ENCODE data around the gene TM4SF4.

The TM4SF4 gene

DNA sequence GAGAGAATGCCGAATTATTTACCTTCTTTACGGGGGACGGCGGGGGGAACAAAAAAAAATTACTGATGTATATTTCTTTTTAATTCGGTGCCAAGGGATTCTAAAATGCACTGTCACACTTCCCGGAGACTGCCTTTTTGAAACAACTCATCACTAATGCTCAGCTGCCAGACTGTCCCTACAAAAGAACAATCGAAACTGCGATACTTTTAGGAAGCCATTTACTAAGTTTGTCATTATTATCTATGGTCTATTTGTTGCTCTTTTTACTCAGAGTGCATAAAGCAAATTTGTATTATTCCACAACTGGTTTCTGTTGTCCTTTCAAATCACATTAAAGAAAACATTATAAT lies 60.8 kb downstream of the TM4SF4 start:
- no peak for DNase-seq (ENCODE audit: low read depth, low spot score)
- H3K4me3 ChIP-seq (ENCODE audit: low read length), result no peak overlapping the region

DNA sequence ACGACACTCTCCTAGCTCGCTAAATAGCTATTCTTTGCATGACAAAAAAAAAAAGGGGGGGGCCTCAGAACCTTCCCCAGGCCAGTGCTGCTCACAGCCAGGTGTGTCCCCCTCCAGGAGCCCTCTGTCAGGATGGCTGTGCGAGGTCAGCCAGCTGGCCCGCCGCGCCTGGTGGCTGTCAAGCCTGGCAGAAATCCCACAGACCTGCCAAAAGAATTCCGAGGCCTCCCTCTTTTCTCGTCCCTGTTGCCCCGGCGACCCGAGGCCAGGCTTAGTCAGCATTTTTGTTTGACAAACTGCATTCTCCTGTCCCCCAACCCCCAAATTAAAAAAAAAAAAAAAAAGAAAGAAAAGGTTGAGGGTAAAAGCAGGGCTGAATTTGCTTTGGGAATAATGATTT lies 61.9 kb downstream of the TM4SF4 start:
- DNase-seq (ENCODE audit: low read depth, low spot score), result no peak
- H3K4me3 ChIP-seq (ENCODE audit: low read length), result no peak overlapping the region

DNA sequence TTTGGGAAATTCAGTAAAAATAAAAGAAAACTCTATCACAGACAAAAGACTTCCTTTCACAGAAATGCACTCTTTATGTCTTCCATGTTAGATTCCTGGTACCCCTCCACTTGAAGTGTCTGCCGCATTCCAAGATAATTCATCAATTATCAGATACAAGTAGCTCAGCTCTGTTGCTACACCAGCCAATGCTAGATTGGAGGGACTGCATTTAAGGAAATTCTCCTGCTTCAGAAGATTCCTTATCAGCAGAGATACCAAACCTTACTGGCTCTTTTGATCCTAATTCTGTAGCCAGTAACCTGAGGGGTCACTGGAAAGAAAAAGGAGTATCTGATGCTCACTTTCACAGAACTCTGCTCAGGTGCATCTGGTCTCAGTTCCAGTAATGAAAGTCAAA lies 63.9 kb downstream of the TM4SF4 start:
- no peak overlapping the region for H3K4me3 ChIP-seq (ENCODE audit: low read length)

DNA sequence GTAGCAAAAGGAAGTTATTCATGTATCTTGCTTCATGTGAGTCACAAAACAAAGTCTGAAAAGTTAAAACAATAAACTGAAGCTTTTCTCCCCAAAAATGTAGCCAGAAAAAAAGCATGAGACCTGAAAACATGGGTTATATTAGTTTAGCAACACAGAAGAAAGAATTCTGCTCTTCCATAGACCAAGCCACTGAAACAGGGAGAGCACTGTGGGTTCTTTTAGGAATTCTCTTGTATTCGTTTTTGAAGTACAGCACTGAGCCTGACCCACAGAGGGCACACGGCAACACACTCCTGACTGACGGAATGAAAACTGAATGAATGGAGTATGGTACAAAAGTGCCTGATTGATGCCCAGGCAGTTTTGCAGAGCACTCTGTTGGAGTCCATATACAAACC lies 66.6 kb downstream of the TM4SF4 start:
- no peak for DNase-seq (ENCODE audit: low read depth, low spot score)
- H3K4me3 ChIP-seq (ENCODE audit: low read length), result no peak overlapping the region

More for the DNA sequence above, 63.9 kb downstream of the TM4SF4 start:
- DNase-seq (ENCODE audit: low read depth, low spot score), result no peak

DNA sequence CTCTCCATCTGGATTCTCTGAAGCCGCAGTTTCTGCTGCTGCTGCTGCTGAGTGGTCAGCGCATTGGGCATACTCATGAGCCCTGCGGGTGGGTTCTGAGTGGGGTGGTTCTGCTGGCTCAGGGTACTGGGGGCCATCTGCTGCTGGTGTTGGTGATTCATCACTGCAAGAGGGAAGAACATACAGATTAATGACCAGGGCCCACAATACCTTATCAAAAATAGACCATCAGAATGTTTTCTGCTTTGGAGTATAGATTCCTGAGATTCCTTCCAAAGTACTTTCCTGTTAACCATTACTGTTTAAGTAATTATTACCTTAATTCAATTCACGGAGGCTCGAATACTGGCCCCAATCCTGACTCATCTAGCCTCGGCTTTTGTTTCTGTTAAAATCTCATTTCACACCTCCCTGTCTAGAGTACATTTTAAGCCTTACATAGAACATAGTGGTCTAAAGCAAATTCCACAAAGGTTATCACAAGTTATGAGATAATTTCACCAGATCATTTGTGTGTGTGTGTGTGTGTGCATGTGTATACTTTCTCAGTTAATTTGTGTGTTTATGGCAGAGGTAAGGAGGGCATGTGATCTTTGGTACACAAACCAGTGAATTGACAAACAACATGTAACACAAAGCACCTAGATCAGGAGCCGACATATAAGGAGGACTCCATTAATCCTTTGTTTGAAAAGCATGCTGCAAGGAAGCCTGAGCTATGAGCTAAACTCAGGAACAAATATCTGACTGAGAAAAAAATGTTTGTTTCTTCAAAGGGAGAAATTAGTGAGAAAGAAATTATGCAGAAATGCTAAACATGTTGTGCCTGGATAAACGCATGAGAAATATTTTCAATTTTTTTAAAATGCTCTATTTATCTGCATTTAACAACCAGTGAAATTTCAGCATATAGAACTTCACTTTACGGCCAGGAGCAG lies 68.1 kb downstream of the TM4SF4 start:
- no peak for DNase-seq (ENCODE audit: low read depth, low spot score)

DNA sequence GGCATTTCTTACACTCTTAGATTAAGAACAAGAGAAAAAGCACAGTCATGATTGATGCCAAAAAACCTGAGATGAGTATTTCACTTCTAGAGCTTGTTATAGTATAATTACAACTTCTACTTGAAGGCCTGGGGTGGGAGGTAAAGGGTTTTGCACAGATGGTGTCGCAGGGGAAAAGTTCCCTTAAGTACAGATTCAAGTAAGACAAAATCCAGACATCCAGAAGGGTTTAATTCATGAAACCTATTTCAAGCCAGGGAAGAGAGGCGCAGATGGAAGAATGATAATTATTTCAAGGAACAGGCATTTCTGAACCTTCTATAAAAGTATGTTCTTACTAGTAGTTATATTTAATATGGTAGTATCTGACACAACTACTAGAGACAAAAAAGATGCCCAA lies 70.6 kb downstream of the TM4SF4 start:
- H3K4me3 ChIP-seq (ENCODE audit: low read length), result no peak overlapping the region
- DNase-seq (ENCODE audit: low read depth, low spot score), result no peak

More for the DNA sequence above, 68.1 kb downstream of the TM4SF4 start:
- H3K4me3 ChIP-seq (ENCODE audit: low read length), result no peak overlapping the region

DNA sequence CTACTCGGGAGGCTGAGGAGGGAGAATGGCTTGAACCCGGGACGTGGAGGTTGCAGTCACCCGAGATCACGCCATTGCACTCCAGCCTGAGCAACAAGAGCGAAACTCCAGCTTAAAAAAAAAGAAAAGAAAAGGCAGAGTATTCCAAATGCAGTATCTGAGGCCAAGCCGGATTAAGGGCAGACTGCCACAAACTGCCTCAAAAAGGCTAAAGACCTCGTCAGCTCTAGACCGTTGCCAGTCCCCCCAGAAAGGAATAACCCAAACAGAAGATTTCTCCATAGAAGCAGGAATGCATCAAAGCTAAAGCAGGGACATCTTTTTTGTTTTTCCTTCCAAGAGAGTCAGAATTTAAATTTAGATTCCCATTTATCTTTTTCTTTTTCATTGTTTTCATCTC lies 72.9 kb downstream of the TM4SF4 start:
- no peak overlapping the region for H3K4me3 ChIP-seq (ENCODE audit: low read length)
- DNase-seq (ENCODE audit: low read depth, low spot score), result no peak

DNA sequence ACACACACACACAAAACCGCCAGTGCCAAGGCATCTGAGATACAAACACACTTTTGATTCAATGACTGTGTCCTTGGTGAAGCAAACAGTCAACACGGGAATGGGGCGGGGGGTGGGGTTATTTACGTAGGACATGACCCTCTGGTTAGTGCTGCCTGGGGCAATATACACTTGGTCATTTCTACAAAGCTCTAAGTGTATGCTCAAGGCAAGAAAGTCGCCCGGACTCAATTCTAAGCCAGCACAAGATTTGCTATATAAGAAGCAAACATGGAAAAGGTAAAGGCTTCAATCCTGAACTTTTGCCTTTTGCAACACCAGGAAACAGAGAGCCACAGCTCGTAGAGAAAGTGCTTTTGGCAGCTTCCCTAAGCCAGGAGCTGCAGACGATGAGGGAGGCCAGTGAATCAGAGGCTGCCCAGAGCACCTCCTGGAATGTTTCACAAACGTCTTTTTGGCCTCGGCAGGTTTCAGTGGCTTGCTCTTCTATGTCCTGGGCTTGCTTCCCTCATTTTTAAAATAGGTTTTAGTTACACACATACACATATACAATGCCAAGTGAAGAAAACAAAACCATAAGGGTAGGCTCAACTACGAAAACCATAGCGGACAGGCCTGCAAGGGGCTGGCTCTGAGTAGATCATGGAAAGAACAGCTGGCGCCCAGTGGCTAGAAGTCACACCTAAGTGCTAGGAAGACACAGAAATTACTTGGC lies 73.6 kb downstream of the TM4SF4 start:
- DNase-seq (ENCODE audit: low read depth, low spot score), result no peak
- no peak overlapping the region for H3K4me3 ChIP-seq (ENCODE audit: low read length)

DNA sequence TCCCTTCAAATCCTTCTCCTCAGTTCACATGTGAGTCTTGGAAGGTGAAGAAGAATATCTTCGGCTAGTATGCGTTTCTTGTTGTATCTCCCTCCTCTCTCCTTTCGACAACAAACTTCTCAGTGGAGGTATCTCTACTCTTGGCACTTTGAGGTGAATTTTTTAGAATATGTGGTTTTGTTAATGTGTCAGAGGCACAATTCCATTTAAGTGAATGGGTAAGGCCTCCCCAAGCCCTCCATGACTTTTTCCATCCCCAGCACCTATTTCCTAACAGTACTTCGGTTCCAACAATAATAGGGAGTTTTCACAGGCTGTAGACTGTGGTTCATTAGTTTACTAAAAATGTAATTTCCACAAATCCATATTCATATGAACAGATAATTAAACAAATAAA lies 74.2 kb downstream of the TM4SF4 start:
- DNase-seq (ENCODE audit: low read depth, low spot score), result no peak
- H3K4me3 ChIP-seq (ENCODE audit: low read length), result no peak overlapping the region

DNA sequence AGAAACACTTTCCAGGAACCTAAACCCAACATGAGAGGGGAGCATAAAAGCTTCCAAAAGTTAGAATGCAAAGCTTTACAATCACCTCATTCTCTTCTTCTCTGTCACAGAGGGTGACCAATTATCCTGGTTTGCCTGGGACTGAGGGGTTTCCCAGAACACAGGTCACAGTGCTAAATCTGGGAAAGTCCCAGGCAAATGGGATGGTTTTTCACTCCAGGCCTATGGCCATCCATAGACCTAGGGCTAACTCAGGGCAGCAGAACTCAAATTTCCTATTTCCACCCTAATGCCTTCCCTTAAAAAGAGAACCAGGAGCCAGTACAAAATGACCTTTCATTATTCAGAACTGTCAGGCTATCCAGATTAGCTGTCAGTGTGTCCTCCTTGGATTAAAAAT lies 77.0 kb downstream of the TM4SF4 start:
- no peak for DNase-seq (ENCODE audit: low read depth, low spot score)
- no peak overlapping the region for H3K4me3 ChIP-seq (ENCODE audit: low read length)

DNA sequence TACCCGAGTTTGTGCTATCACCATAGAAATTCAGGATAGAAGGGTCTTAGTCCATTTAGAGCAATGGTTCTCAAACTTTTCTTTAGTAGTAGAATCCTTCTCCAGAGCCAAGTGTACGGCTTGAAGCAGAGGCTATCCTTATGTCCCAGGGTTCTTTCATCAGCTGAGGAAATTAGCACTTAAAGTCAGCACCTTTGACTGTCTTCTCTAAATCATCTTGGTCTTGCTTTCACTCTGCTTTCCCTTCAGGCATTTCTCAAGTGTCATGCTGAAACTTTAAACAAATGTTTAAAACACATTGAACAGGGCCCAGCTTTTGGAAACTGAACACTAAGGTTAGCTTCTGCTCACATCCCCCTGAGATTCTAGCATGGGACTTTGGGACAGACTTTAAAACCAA lies 78.2 kb downstream of the TM4SF4 start:
- DNase-seq (ENCODE audit: low read depth, low spot score), result no peak
- no peak overlapping the region for H3K4me3 ChIP-seq (ENCODE audit: low read length)

Measured in Jurkat, Clone E6-1 (cell line).